HG02610 (cell line): ENCODE results near the gene APEX1.

Source experiments
- ATAC-seq: cut with Tn5 transposase; IDR thresholded peaks from one replicate; pipeline ENCODE4 v1.9.1; 2021; ENCODE audit warnings: mild to moderate bottlenecking, moderate library complexity; ENCODE audit not compliant: unreplicated experiment

The APEX1 gene

GRCh38 chr14:20454516-20455354 lies at the start of gene APEX1, which contains the start of gene OSGEP:
TSS of gene APEX1 (plus strand) at chr14:20455226. CDS start at chr14:20455646, 420 bp downstream.
TSS of gene OSGEP (minus strand) at chr14:20454812. CDS start at chr14:20454683, 129 bp downstream.
- ATAC-seq, result peak; percentile 83

- no peak for ATAC-seq
Measured at GRCh38 chr14:20409226-20409625, 45.8 kb upstream of the APEX1 start.

GRCh38 chr14:20412411-20412810 lies 42.6 kb upstream of the APEX1 start:
- ATAC-seq, result no peak

GRCh38 chr14:20412876-20413743 lies 41.9 kb upstream of the APEX1 start, which contains the start of gene TEP1:
TSS of gene TEP1 (minus strand) at chr14:20413501. CDS start at chr14:20408439, 5,062 bp downstream.
- ATAC-seq, result peak; percentile 82

- ATAC-seq, result peak; percentile 45
Measured at GRCh38 chr14:20413744-20414082, 41.3 kb upstream of the APEX1 start.

GRCh38 chr14:20415782-20416206 lies 39.2 kb upstream of the APEX1 start:
- ATAC-seq, result peak; percentile 44

- ATAC-seq, result no peak
Measured at GRCh38 chr14:20416223-20416622, 38.8 kb upstream of the APEX1 start.

GRCh38 chr14:20417250-20418186 lies 37.5 kb upstream of the APEX1 start:
- no peak for ATAC-seq

- no peak for ATAC-seq
Measured at GRCh38 chr14:20418501-20418909, 36.5 kb upstream of the APEX1 start.

GRCh38 chr14:20419419-20419818 lies 35.6 kb upstream of the APEX1 start:
- ATAC-seq, result no peak

GRCh38 chr14:20421267-20421666 lies 33.8 kb upstream of the APEX1 start:
- ATAC-seq, result no peak

- no peak for ATAC-seq
Measured at GRCh38 chr14:20422886-20423285, 32.1 kb upstream of the APEX1 start.

GRCh38 chr14:20424851-20425250 lies 30.2 kb upstream of the APEX1 start:
- no peak for ATAC-seq

- ATAC-seq, result peak; percentile 76
Measured at GRCh38 chr14:20427231-20428009, 27.6 kb upstream of the APEX1 start.

GRCh38 chr14:20428010-20428365 lies 27.0 kb upstream of the APEX1 start:
- ATAC-seq, result peak; percentile 54

GRCh38 chr14:20428802-20429201 lies 26.2 kb upstream of the APEX1 start:
- ATAC-seq, result no peak

GRCh38 chr14:20429801-20430669 lies 25.0 kb upstream of the APEX1 start:
- no peak for ATAC-seq

GRCh38 chr14:20434701-20435581 lies 20.1 kb upstream of the APEX1 start:
- ATAC-seq, result no peak
